Mucosa of stomach (tissue), 1 donor: Measurements from ENCODE around the gene USP15.
A peak's percentile ranks its signal among the peaks of the same experiment; 100 is the strongest.

Experiments used
- H3K27me3 ChIP-seq: one replicate; pipeline ENCODE4 v1.7.0; 2013; ENCODE audit warnings: mild to moderate bottlenecking, low read length; ENCODE audit not compliant: control insufficient read depth, insufficient read depth
- H3K36me3 ChIP-seq: one replicate; pipeline ENCODE4 v1.7.0; 2013; ENCODE audit warnings: low read length; ENCODE audit not compliant: control insufficient read depth, insufficient read depth
- H3K4me1 ChIP-seq: one replicate; pipeline ENCODE4 v1.7.0; 2013; ENCODE audit warnings: mild to moderate bottlenecking, low read length; ENCODE audit not compliant: control insufficient read depth, insufficient read depth
- H3K4me3 ChIP-seq: one replicate; pipeline ENCODE4 v1.7.0; 2013; ENCODE audit warnings: low read length
- H3K9ac ChIP-seq: one replicate; pipeline ENCODE4 v1.7.0; 2013; ENCODE audit warnings: mild to moderate bottlenecking, low read length, moderate library complexity
- H3K9me3 ChIP-seq: one replicate; pipeline ENCODE4 v1.7.0; 2013; ENCODE audit warnings: mild to moderate bottlenecking, low read length, moderate library complexity; ENCODE audit not compliant: control insufficient read depth
- donor health status: Pancreatic carcinoma.

Gene USP15

GRCh38 chr12:62239571-62239970 is 20.6 kb upstream of the USP15 start:
- no peaks in the 10 kb centered on the region for H3K27me3 ChIP-seq
- no peaks in the 10 kb centered on the region for H3K9me3 ChIP-seq
- no peaks in the 10 kb centered on the region for H3K4me1 ChIP-seq
- no peaks in the 10 kb centered on the region for H3K36me3 ChIP-seq
- H3K9ac ChIP-seq = no peak overlapping the region
- H3K4me3 ChIP-seq = no peak overlapping the region

GRCh38 chr12:62247281-62248045 is 12.7 kb upstream of the USP15 start:
- Histone ChIP-seq H3K4me3 (no peak overlapping the region), H3K9me3 (no peaks in the 10 kb centered on the region), H3K4me1 (no peaks in the 10 kb centered on the region), H3K36me3 (no peaks in the 10 kb centered on the region), H3K27me3 (no peaks in the 10 kb centered on the region), H3K9ac (no peak overlapping the region)

DNA sequence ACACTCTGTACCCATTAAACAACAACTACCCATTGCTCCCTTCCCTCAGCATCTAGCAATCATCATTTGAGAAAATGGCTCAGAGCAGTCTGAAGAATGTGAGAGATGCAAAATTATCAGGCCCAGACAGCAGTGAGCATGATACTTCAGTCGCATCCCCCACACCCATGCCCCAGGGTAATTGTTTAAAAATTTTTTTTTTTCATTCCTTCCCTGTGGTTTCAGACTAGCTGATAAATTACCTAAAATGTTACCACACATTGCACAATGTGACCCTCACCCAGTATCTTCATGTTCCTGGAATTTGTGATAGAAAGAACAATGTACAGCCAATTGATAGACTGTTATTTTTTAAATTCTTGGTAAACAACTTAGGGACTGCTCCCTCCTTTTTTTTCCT is 11.3 kb upstream of the USP15 start:
- H3K4me3 ChIP-seq = no peak overlapping the region
- H3K27me3 ChIP-seq = no peaks in the 10 kb centered on the region
- no peaks in the 10 kb centered on the region for H3K36me3 ChIP-seq
- H3K9me3 ChIP-seq = no peaks in the 10 kb centered on the region
- H3K4me1 ChIP-seq = no peaks in the 10 kb centered on the region
- H3K9ac ChIP-seq = no peak overlapping the region

- Histone ChIP-seq H3K9me3 (no peaks in the 10 kb centered on the region), H3K4me3 (no peak overlapping the region), H3K27me3 (no peaks in the 10 kb centered on the region), H3K36me3 (no peaks in the 10 kb centered on the region), H3K4me1 (no peaks in the 10 kb centered on the region), H3K9ac (no peak overlapping the region)
Observed at GRCh38 chr12:62249419-62249818, 10.8 kb upstream of the USP15 start.

DNA sequence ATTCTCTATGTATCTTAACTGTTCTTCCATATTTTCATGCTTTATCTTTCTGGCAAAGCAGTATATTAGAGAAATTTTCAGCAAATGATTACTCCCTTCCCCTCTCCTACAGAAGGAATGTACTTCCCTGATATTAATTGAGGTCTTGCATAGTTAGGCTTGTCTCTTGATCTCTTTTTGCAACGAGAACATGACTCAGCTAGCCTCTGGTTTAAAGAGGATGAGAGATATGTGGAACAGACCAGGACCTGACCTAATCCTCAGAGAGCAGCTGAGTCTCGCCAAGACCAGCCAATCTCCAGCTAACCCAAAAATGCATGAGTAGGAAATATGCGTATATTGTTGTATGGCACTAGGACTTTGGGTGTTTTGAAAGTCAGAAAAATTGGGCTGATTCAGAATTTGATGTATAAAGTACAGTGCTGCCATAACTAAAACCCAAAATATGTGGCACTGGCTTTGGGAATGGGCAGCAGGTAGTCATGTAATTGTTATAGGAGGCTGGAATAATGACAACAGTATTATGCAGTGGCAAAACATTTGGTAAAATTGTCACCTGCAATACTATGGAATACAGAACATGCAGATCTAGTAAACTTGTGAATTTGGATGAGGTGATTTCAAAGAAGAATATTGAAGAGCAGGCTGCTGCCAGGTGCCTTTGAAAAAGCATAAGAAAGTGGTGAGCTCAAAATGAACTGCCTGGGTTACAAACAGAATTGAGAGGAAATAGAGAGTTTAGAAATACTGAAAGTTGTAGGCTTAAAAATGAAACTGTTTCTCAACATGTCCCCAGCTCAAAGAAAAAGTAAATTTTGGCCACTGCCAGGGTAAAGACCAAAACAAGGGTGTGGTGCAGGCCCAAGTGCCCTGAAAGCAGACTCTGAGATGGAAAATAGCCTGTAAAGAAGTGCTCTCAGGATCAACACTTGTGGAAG is 9.3 kb upstream of the USP15 start:
- Histone ChIP-seq H3K36me3 (no peaks in the 10 kb centered on the region), H3K4me1 (no peaks in the 10 kb centered on the region), H3K9ac (no peak overlapping the region), H3K27me3 (no peaks in the 10 kb centered on the region), H3K9me3 (no peaks in the 10 kb centered on the region), H3K4me3 (no peak overlapping the region)

DNA sequence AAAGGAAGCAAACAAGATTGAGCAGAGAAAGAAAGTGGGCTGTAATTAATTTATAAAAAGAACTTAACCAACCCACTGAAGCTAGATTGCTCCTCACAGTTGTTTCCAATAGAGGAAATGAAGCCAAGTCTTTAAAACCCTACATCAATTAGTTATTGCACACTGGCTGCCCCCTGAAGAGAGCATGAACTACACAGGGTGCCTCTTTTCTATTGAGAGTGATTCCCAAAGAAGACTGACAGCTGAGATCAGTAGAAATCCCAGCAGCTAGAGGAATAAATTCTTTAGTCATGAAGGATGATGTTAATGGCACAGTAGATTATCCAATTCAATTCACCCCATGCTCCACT is 8.6 kb upstream of the USP15 start:
- Histone ChIP-seq H3K9ac (no peak overlapping the region), H3K27me3 (no peaks in the 10 kb centered on the region), H3K9me3 (no peaks in the 10 kb centered on the region), H3K36me3 (no peaks in the 10 kb centered on the region), H3K4me3 (no peak overlapping the region), H3K4me1 (no peaks in the 10 kb centered on the region)

GRCh38 chr12:62252576-62252975 is 7.6 kb upstream of the USP15 start:
- Histone ChIP-seq H3K9me3 (no peaks in the 10 kb centered on the region), H3K9ac (no peak overlapping the region), H3K36me3 (no peaks in the 10 kb centered on the region), H3K4me1 (no peaks in the 10 kb centered on the region), H3K4me3 (no peak overlapping the region), H3K27me3 (no peaks in the 10 kb centered on the region)

DNA sequence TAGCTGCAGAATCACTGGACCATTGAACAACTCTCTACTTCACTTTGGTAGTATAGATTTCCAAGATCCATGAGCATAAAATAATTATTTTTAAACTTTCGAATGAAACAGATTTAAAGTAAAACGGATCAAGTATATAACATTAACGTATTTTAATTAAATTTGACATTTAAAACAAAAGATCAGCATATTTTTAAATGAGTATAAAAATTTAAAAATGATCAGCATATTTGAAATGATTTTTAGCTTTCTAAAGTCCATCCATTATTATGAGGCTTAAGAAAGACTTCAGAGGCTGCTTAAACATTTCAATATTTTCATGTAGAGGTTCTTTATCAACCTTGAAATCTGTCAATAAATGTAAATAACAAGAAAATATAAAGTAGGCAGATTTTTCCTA is 5.2 kb upstream of the USP15 start:
- H3K36me3 ChIP-seq = no peaks in the 10 kb centered on the region
- no peaks in the 10 kb centered on the region for H3K27me3 ChIP-seq
- H3K9me3 ChIP-seq = no peaks in the 10 kb centered on the region
- no peaks in the 10 kb centered on the region for H3K4me1 ChIP-seq
- no peak overlapping the region for H3K9ac ChIP-seq
- H3K4me3 ChIP-seq = no peak overlapping the region

- Histone ChIP-seq H3K9ac (no peak overlapping the region), H3K36me3 (no peaks in the 10 kb centered on the region), H3K27me3 (no peaks in the 10 kb centered on the region), H3K4me1 (peaks cover under 1% of the 10 kb centered on the region), H3K4me3 (no peak overlapping the region), H3K9me3 (no peaks in the 10 kb centered on the region)
Observed at GRCh38 chr12:62256408-62257096, 3.7 kb upstream of the USP15 start.

DNA sequence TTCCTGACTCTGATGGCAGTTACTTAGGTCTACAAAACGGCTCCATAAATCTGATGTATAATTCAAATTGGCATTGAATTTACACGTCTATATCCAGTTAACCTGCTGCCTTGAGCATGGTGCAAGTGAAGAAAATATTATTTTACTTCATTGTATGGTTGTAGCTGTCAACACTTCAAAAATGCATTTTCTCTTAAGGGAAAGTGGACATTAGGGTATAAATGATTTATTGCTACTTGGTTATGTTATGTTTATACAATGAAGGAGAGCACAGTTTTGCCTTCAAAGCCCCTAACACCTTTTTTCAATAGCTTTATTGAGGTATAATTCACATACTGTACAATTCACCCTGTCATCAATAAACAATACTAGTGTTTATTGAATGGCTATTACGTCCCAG is 2.0 kb upstream of the USP15 start:
- Histone ChIP-seq H3K4me1 (peaks cover 4% of the 10 kb centered on the region), H3K27me3 (no peaks in the 10 kb centered on the region), H3K9me3 (no peaks in the 10 kb centered on the region), H3K9ac (no peak overlapping the region), H3K36me3 (no peaks in the 10 kb centered on the region), H3K4me3 (no peak overlapping the region)

DNA sequence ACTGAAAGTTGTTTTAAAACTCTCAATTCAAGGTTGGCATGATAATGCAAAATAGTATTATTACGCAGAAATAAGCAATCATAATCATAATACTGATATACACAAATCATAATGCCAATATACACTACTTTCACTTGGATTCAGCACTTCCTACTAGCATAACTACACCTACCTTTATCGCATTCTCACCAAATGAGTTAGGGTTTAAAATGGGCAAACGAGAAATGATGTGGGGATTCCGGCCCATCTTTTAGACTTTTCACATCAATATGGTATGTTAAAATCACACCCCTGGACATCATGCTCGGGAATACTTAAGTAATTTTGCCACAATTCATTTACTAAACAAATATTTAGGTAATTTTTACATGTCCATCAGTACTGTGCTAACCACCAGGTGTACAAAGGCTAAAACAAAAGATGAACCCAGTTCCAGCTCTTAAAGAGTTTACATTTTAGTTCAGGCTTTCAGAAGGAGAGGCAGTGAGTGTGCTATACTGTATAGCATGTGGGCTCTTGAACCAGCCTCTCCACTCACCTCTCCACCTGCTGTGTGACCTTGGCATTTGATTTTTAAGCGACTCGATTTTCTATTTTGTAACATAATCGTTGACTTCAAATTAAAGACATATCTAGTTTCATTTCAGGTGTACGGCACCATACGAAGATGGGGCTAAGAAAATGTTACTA is 1.1 kb upstream of the USP15 start:
- Histone ChIP-seq H3K4me1 (peaks cover 4% of the 10 kb centered on the region), H3K27me3 (no peaks in the 10 kb centered on the region), H3K9me3 (no peaks in the 10 kb centered on the region)

More for the DNA sequence above, 1.1 kb upstream of the USP15 start:
- peak overlapping the region; percentile 89 for H3K9ac ChIP-seq
- H3K36me3 ChIP-seq = no peaks in the 10 kb centered on the region
- H3K4me3 ChIP-seq = peak overlapping the region; percentile 98
